ENCODE results near the gene TUFM. TPM values are rescaled to one million over a fixed set of nuclear protein-coding genes. Genes with fewer than 3 reads are reported as not detected.

TUFM gene
- total RNA-seq, 4 donors from 2014 or later = 51.5 to 120 (median 79.9) TPM

GRCh38 chr16:28843766-28844165 is 2.4 kb downstream of the TUFM start:
- no peak for TF ChIP-seq CTCF (IDR thresholded peaks at IDR 0.05; ENCODE audit: low read depth)

GRCh38 chr16:28842696-28843095 is 3.5 kb downstream of the TUFM start:
- no peak for TF ChIP-seq CTCF (IDR thresholded peaks at IDR 0.05; ENCODE audit: low read depth)

- TF ChIP-seq CTCF (IDR thresholded peaks at IDR 0.05; ENCODE audit: low read depth) = no peak
Observed at GRCh38 chr16:28839899-28840298, 6.2 kb downstream of the TUFM start.

GRCh38 chr16:28839004-28839639 is 7.0 kb downstream of the TUFM start:
- TF ChIP-seq CTCF (IDR thresholded peaks at IDR 0.05; ENCODE audit: low read depth) = no peak

- TF ChIP-seq CTCF (IDR thresholded peaks at IDR 0.05; ENCODE audit: low read depth) = no peak
Observed at GRCh38 chr16:28838558-28838918, 7.6 kb downstream of the TUFM start.

- TF ChIP-seq CTCF (IDR thresholded peaks at IDR 0.05; ENCODE audit: low read depth) = no peak
Observed at GRCh38 chr16:28837672-28838557, 8.2 kb downstream of the TUFM start.

GRCh38 chr16:28836761-28837064 is 9.4 kb downstream of the TUFM start:
- no peak for TF ChIP-seq CTCF (IDR thresholded peaks at IDR 0.05; ENCODE audit: low read depth)
